Colonic mucosa (tissue), 4 donors: ENCODE data around the gene ARHGEF37. TPM values are rescaled to one million over a fixed set of nuclear protein-coding genes. Genes with fewer than 3 reads are reported as not detected.
"Not testable (repeated sequence)": the region's sequence is repeated elsewhere in the genome, so short reads cannot be mapped to it uniquely, and the experiment has no call there.

ENCODE experiments used
- DNase-seq: peaks from one replicate; pipeline ENCODE4 v3.0.0-alpha.2; 2020
- H3K27ac ChIP-seq: fragments of 200-600 bp; one replicate; pipeline ENCODE4 v1.8.0; 2021
- H3K27me3 ChIP-seq: fragments of 200-600 bp; one replicate; pipeline ENCODE4 v1.8.0; 2021
- H3K36me3 ChIP-seq: fragments of 200-600 bp; one replicate; pipeline ENCODE4 v1.8.0; 2021
- H3K4me1 ChIP-seq: fragments of 200-600 bp; one replicate; pipeline ENCODE4 v1.8.0; 2021; ENCODE audit warnings: mild to moderate bottlenecking
- H3K4me3 ChIP-seq: fragments of 200-600 bp; one replicate; pipeline ENCODE4 v1.8.0; 2021
- H3K9ac ChIP-seq, 2 donors: one replicate each; pipeline ENCODE4 v1.7.0; 2013; ENCODE audit warnings: control low read depth in 2 of 2, low read depth in 2 of 2, low read length in 2 of 2
- H3K9me3 ChIP-seq: fragments of 200-600 bp; one replicate; pipeline ENCODE4 v1.8.0; 2021
- intact Hi-C: fragments of 100-400 bp; cut with DNase I; formaldehyde crosslinking; loops from one replicate; pipeline ENCODE4 v1.14.1; 2022
- total RNA-seq, 2 donors: library from RNA; stranded (reverse); fragmentation: NEBNext Ultra II Directional in 1 of 2; extraction: Animal tissue kit (Norgen Biotek cat#: 25700) in 1 of 2; gene quantifications; one replicate each; pipeline ENCODE4 v1.2.1, GENCODE V29; 2021
- TF ChIP-seq, protein P1 (sequence below): fragments of 200-600 bp; IDR thresholded peaks from one replicate; pipeline ENCODE4 v1.8.0; 2022; ENCODE audit warnings: antibody characterized with exemption, mild to moderate bottlenecking
- donor health status: healthy.
- donor health status: DM: no; HTN: no; CAD: no.
- donor health status: DM: no; HTN: no; CAD: no.

Gene ARHGEF37
- total RNA-seq, 2 donors from 2014 or later, result 11.9 to 15.7 TPM

DNA sequence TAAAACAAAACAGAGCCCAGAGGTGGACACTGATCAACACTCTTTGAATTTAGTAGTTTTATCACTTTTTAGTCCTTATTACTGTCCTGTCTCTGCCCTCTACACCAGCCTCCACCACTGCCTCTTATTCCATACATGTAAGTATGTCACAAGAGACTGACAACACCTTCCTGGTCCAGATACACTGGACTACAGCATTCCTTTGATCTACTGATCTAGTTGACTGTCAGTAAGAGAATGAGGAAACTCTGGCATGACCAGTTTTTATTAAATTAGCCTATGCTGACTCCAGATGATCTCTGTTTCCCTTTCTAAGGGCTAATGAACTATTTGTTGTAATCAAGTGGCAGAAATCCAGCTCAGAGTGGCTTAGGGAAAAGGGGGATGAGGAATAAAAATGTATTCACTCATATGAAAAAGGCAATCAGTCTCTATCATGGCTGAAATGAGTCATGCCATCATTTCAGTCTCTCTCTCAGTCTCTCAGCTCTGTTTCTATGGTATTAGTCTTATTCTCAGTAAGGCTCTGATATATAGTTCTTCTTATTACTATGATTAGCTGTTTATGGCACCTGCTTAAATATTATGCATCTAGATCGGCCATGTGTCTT, 5.5 kb downstream of the ARHGEF37 start:
- H3K9me3 ChIP-seq, result no peaks in the 10 kb centered on the region
- H3K4me1 ChIP-seq, result no peaks in the 10 kb centered on the region
- no peak overlapping the region for H3K9ac ChIP-seq
- H3K27me3 ChIP-seq, result no peaks in the 10 kb centered on the region
- no peaks in the 10 kb centered on the region for H3K36me3 ChIP-seq
- no peak overlapping the region for H3K4me3 ChIP-seq
- DNase-seq, result no peak
- intact Hi-C loops, result no loop called here
- TF ChIP-seq, protein P1, sequence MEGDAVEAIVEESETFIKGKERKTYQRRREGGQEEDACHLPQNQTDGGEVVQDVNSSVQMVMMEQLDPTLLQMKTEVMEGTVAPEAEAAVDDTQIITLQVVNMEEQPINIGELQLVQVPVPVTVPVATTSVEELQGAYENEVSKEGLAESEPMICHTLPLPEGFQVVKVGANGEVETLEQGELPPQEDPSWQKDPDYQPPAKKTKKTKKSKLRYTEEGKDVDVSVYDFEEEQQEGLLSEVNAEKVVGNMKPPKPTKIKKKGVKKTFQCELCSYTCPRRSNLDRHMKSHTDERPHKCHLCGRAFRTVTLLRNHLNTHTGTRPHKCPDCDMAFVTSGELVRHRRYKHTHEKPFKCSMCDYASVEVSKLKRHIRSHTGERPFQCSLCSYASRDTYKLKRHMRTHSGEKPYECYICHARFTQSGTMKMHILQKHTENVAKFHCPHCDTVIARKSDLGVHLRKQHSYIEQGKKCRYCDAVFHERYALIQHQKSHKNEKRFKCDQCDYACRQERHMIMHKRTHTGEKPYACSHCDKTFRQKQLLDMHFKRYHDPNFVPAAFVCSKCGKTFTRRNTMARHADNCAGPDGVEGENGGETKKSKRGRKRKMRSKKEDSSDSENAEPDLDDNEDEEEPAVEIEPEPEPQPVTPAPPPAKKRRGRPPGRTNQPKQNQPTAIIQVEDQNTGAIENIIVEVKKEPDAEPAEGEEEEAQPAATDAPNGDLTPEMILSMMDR, result no peak
- no peak overlapping the region for H3K27ac ChIP-seq

DNA sequence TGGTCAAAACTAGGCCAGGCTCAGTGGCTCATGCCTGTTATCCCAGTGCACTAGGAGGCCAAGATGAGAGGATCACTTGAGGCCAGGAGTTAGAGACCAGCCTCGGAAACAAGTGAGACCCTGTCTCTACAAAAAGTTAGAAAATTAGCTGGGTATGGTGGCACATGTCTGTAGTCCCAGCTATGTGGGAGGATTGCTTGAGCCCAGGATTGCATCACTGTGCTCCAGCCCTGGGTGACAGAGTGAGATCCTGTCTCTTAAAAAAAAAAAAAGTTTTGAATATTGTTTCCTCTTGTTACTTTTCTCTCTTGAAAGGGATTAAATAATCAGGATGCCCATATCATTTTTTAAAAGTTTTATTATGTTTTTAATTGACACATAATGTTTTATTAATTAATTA, 7.6 kb downstream of the ARHGEF37 start:
- DNase-seq, result no peak
- intact Hi-C loops, result no loop called here
- Histone ChIP-seq H3K9ac (no peak overlapping the region), H3K4me3 (no peak overlapping the region), H3K36me3 (no peaks in the 10 kb centered on the region), H3K4me1 (no peaks in the 10 kb centered on the region), H3K9me3 (no peaks in the 10 kb centered on the region), H3K27me3 (no peaks in the 10 kb centered on the region), H3K27ac (no peak overlapping the region)
- TF ChIP-seq, protein P1, result no peak

DNA sequence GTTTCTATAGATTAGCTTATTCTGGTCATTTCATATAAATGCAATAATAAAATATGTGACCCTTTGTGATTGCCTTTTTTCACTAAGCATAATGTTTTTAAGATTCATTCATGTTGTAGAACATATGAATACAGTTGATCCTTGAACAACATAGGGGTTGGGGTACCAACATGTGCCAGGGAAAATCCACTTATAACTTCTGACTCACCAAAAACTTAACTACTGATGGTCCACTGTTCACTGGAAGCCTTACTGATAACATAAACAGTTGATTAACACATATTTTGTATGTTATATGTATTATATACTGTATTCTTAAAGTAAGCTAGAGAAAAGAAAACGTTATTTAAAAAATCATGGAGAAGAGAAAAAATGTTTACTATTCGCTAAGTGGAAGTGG, 12.1 kb downstream of the ARHGEF37 start:
- Histone ChIP-seq H3K4me1 (no peaks in the 10 kb centered on the region), H3K36me3 (no peaks in the 10 kb centered on the region), H3K27me3 (no peaks in the 10 kb centered on the region), H3K9me3 (no peaks in the 10 kb centered on the region), H3K27ac (no peak overlapping the region), H3K9ac (no peak overlapping the region), H3K4me3 (no peak overlapping the region)
- DNase-seq, result no peak
- TF ChIP-seq, protein P1, result no peak
- intact Hi-C loops, result no loop called here

DNA sequence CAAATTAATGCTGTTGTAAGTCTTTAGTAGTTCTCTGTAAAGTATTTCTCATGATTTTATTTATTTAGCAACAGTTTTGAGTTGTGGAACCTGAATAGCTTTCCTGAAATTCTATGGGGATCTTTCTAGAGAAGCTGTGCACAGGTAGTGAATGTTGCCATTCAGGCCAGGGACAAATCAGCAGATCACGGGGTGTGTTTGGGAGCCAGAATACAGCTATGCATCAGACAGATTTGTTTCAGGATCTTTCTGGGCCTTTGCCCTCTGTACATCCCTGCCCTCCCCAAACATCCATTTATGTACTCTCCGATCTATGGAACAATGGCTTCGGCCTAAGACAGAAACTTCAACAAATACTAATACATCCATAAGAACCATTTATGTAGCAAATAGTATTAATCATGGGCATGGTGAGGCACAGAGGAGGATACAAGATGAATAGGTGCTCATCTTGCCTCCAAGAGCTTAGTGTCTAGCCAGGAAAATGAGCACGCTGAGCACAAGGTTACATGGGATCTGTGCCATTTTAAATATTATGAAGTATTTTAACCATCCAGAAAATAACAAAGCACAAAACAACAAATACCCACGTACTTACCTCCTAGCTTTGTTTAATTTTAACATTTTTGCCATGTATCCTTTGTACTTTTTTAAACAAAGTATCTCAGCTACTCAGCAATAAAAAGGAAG, 13.1 kb downstream of the ARHGEF37 start:
- H3K27me3 ChIP-seq, result no peaks in the 10 kb centered on the region
- no peak overlapping the region for H3K9ac ChIP-seq
- TF ChIP-seq, protein P1, result no peak
- no peak overlapping the region for H3K4me3 ChIP-seq
- no peak for DNase-seq
- intact Hi-C loops, result no loop called here
- no peaks in the 10 kb centered on the region for H3K9me3 ChIP-seq
- no peaks in the 10 kb centered on the region for H3K4me1 ChIP-seq
- H3K36me3 ChIP-seq, result no peaks in the 10 kb centered on the region
- H3K27ac ChIP-seq, result no peak overlapping the region

DNA sequence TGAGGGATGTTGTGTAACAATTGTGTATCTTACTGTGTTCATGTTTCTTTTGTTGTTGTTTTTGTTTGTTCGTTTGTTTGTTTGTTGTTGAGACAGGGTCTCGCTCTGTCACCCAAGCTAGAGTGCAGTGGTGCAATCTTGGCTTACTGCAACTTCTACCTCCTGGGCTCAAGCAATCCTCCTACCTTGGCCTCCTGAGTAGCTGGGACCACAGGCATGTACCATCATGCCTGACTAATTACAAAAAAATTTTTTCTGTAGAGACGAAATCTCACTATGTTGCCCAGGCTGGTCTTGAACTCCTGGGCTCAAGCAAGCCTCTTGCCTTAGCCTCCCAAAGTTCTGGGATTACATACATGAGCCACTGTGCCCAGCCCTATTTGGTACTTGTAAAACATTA, 13.8 kb downstream of the ARHGEF37 start:
- H3K4me1 ChIP-seq, H3K9ac ChIP-seq, H3K27ac ChIP-seq, H3K9me3 ChIP-seq, H3K4me3 ChIP-seq, DNase-seq, H3K27me3 ChIP-seq, H3K36me3 ChIP-seq, intact Hi-C loops: not testable (repeated sequence)

DNA sequence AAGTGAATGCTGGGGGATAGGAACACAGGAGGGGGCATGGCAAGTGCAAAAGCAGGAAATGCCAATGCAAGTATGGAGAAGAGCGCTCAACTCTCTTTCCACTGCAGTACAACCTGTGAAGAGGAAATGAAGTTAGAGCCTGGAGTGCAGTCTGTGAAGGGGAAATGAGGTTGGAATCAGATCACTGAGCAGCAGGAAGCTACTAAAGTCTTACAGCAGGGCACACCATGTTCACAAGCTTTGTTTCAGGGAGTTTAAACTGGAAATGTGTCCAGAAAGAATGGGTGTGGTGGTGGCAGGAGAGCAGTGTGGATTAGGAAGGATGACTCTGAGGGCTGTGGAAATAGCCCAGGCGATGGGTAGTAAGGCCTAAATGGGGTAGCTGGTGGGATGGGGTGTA, 15.4 kb downstream of the ARHGEF37 start:
- H3K27ac ChIP-seq, result no peak overlapping the region
- H3K4me3 ChIP-seq, result no peak overlapping the region
- H3K4me1 ChIP-seq, result no peaks in the 10 kb centered on the region
- no peaks in the 10 kb centered on the region for H3K36me3 ChIP-seq
- TF ChIP-seq, protein P1, result no peak
- no peak overlapping the region for H3K9ac ChIP-seq
- no peak for DNase-seq
- no peaks in the 10 kb centered on the region for H3K27me3 ChIP-seq
- no peaks in the 10 kb centered on the region for H3K9me3 ChIP-seq
- intact Hi-C loops, result no loop called here
